ENCODE data around the gene ELFN2.

- no peak for TF ChIP-seq CTCF (IDR thresholded peaks at IDR 0.05; ENCODE audit: poor library complexity)
- TF ChIP-seq EZH2 (IDR thresholded peaks at IDR 0.05; ENCODE audit: borderline replicate concordance), result no peak
- TF ChIP-seq EZH2phosphoT487 (IDR thresholded peaks at IDR 0.05; ENCODE audit: low read depth, severe bottlenecking, unreplicated experiment), result no peak
Observed at GRCh38 chr22:37443977-37444376, 16.7 kb upstream of the ELFN2 start.
